Endothelial cell of hepatic sinusoid (primary cell): Measurements from ENCODE around the gene CDK8.

Experiments used
- in situ Hi-C: cut with HindIII; loops from 2 replicates; pipeline ENCODE4 v1.10.0; 2017; ENCODE audit warnings: low sequenced_read_pairs

CDK8 gene

GRCh38 chr13:26378116-26378515, 124.2 kb downstream of the CDK8 start:
- in situ Hi-C loops, result no loop called here

GRCh38 chr13:26379831-26380230, 125.9 kb downstream of the CDK8 start:
- in situ Hi-C loops, result no loop called here

- in situ Hi-C loops, result no loop called here
Observed at GRCh38 chr13:26380930-26381329, 127.0 kb downstream of the CDK8 start.

GRCh38 chr13:26382366-26382765, 128.4 kb downstream of the CDK8 start:
- in situ Hi-C loops, result no loop called here

GRCh38 chr13:26382835-26383234, 128.9 kb downstream of the CDK8 start:
- in situ Hi-C loops, result no loop called here

GRCh38 chr13:26384587-26384986, 130.7 kb downstream of the CDK8 start:
- in situ Hi-C loops, result no loop called here

- in situ Hi-C loops, result no loop called here
Observed at GRCh38 chr13:26386026-26386425, 132.1 kb downstream of the CDK8 start.

- in situ Hi-C loops, result no loop called here
Observed at GRCh38 chr13:26390203-26390602, 136.3 kb downstream of the CDK8 start.

- in situ Hi-C loops, result loop anchor here (25.0 kb wide), 1 partner anchor 163 kb away; no protein-coding TSS in a partner anchor
Observed at GRCh38 chr13:26400545-26400944, 146.6 kb downstream of the CDK8 start.

- in situ Hi-C loops, result loop anchor here (25.0 kb wide), 1 partner anchor 164 kb away; no protein-coding TSS in a partner anchor
Observed at GRCh38 chr13:26401069-26401468, 147.1 kb downstream of the CDK8 start.

GRCh38 chr13:26401578-26402021, 147.7 kb downstream of the CDK8 start:
- in situ Hi-C loops, result loop anchor here (25.0 kb wide), 1 partner anchor 164 kb away; no protein-coding TSS in a partner anchor

- in situ Hi-C loops, result loop anchor here (25.0 kb wide), 1 partner anchor 169 kb away; no protein-coding TSS in a partner anchor
Observed at GRCh38 chr13:26406791-26407190, 152.9 kb downstream of the CDK8 start.

- in situ Hi-C loops, result loop anchor here (25.0 kb wide), 1 partner anchor 174 kb away; no protein-coding TSS in a partner anchor
Observed at GRCh38 chr13:26411206-26411605, 157.3 kb downstream of the CDK8 start.

- in situ Hi-C loops, result loop anchor here (25.0 kb wide), 1 partner anchor 175 kb away; no protein-coding TSS in a partner anchor
Observed at GRCh38 chr13:26412263-26412662, 158.3 kb downstream of the CDK8 start.

GRCh38 chr13:26412936-26413716, 159.2 kb downstream of the CDK8 start:
- in situ Hi-C loops, result loop anchor here (25.0 kb wide), 1 partner anchor 176 kb away; no protein-coding TSS in a partner anchor

GRCh38 chr13:26420282-26420960, 166.5 kb downstream of the CDK8 start:
- in situ Hi-C loops, result loop anchor here (25.0 kb wide), 1 partner anchor 183 kb away; no protein-coding TSS in a partner anchor

GRCh38 chr13:26422036-26422435, 168.1 kb downstream of the CDK8 start:
- in situ Hi-C loops, result loop anchor here (25.0 kb wide), 1 partner anchor 185 kb away; no protein-coding TSS in a partner anchor

GRCh38 chr13:26423629-26424028, 169.7 kb downstream of the CDK8 start:
- in situ Hi-C loops, result loop anchor here (25.0 kb wide), 1 partner anchor 186 kb away; no protein-coding TSS in a partner anchor

- in situ Hi-C loops, result loop anchor here (25.0 kb wide), 1 partner anchor 187 kb away; no protein-coding TSS in a partner anchor
Observed at GRCh38 chr13:26424181-26424580, 170.3 kb downstream of the CDK8 start.

- in situ Hi-C loops, result no loop called here
Observed at GRCh38 chr13:26425443-26426358, 171.8 kb downstream of the CDK8 start.
